Measurements from ENCODE around the gene UROC1.

- TF ChIP-seq EZH2phosphoT487 (IDR thresholded peaks at IDR 0.05; ENCODE audit: low read length) (no peak), EZH2 (optimal IDR thresholded peaks at IDR 0.05; ENCODE audit: low read depth, low read length) (no peak)
- TF ChIP-seq, protein P1, sequence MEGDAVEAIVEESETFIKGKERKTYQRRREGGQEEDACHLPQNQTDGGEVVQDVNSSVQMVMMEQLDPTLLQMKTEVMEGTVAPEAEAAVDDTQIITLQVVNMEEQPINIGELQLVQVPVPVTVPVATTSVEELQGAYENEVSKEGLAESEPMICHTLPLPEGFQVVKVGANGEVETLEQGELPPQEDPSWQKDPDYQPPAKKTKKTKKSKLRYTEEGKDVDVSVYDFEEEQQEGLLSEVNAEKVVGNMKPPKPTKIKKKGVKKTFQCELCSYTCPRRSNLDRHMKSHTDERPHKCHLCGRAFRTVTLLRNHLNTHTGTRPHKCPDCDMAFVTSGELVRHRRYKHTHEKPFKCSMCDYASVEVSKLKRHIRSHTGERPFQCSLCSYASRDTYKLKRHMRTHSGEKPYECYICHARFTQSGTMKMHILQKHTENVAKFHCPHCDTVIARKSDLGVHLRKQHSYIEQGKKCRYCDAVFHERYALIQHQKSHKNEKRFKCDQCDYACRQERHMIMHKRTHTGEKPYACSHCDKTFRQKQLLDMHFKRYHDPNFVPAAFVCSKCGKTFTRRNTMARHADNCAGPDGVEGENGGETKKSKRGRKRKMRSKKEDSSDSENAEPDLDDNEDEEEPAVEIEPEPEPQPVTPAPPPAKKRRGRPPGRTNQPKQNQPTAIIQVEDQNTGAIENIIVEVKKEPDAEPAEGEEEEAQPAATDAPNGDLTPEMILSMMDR (IDR thresholded peaks at IDR 0.05; ENCODE audit: low read length): no peak
These were observed 9.1 kb upstream of the UROC1 start for GRCh38 chr3:126526668-126527005.
